Type B pancreatic cell (in vitro differentiated cells): ENCODE results near the gene SLC35F3. TPM values are rescaled to one million over a fixed set of nuclear protein-coding genes. Genes with fewer than 3 reads are reported as not detected.

Experiments
- DNase-seq: peaks from one replicate; pipeline ENCODE4 v3.0.0; 2021; ENCODE audit warnings: mixed read lengths; ENCODE audit not compliant: unreplicated experiment; ENCODE audit errors: extremely low spot score
- H3K27ac Mint-ChIP-seq: 2 replicates; pipeline ENCODE4 v1.8.0; 2021; ENCODE audit warnings: mild to moderate bottlenecking, mixed read lengths
- H3K27me3 Mint-ChIP-seq: 2 replicates; pipeline ENCODE4 v1.8.0; 2021; ENCODE audit warnings: mixed read lengths
- H3K36me3 Mint-ChIP-seq: 2 replicates; pipeline ENCODE4 v1.8.0; 2021; ENCODE audit warnings: mixed read lengths
- H3K4me1 Mint-ChIP-seq: one replicate; pipeline ENCODE4 v1.8.0; 2021; ENCODE audit warnings: mixed read lengths; ENCODE audit not compliant: unreplicated experiment
- H3K4me3 Mint-ChIP-seq: 2 replicates; pipeline ENCODE4 v1.8.0; 2021; ENCODE audit warnings: mild to moderate bottlenecking, mixed read lengths
- H3K9me3 Mint-ChIP-seq: 2 replicates; pipeline ENCODE4 v1.8.0; 2021; ENCODE audit warnings: mixed read lengths
- total RNA-seq: library from RNA; stranded (reverse); gene quantifications from 2 replicates; pipeline ENCODE4 v1.2.1, GENCODE V29; 2021; ENCODE audit warnings: low replicate concordance
- TF ChIP-seq, protein P1 (sequence below): fragments of 200-600 bp; sonication (generic); conservative IDR thresholded peaks from 2 replicates; pipeline ENCODE4 v1.5.0; 2021; ENCODE audit warnings: antibody characterized with exemption, mild to moderate bottlenecking

SLC35F3 gene
- total RNA-seq, 1 donor from 2014 or later = 2.1 TPM

DNA sequence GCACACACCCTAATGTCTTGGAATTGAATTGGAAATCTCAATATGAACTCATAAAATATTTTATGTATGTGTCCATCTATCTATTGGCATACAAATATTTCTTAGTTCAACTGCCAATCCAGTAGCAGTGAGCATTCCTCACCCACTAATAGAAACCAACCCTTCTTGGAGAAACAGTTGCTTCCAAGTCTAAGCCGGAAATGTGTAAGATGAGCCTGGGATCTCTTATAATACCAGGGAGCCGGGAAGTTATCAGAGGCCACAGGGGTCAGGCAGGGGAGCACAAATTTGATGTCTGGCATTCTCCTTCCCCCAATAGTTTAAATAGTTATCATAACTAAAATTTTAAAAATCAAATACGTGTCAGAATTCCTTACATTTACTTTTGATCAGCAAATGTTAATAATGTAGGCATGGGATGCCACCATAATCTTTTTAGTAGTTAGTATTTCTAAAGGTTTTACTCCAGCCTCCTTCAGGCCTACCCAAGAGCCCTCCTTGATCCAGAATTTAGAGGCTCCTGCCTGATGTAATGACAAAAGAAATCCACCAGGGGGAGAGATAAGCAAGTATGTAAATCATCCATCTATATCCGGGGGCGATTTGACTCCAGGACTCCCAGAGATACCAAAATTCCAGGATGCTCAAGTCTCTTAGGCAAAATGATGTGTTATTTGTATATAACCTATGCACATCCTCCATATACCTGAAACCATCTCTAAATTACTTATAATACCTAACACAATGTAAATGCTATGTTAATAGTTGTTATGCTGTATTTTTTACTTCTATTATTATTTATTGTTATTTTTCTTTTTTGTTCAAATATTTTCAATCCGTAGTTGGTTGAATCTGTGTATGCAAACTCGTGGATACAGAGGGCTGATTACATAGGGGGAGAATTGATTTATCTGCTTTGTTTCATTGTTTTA lies 250.1 kb downstream of the SLC35F3 start:
- H3K4me3 Mint-ChIP-seq = no peak overlapping the region
- H3K36me3 Mint-ChIP-seq = no peaks in the 10 kb centered on the region
- TF ChIP-seq, protein P1, sequence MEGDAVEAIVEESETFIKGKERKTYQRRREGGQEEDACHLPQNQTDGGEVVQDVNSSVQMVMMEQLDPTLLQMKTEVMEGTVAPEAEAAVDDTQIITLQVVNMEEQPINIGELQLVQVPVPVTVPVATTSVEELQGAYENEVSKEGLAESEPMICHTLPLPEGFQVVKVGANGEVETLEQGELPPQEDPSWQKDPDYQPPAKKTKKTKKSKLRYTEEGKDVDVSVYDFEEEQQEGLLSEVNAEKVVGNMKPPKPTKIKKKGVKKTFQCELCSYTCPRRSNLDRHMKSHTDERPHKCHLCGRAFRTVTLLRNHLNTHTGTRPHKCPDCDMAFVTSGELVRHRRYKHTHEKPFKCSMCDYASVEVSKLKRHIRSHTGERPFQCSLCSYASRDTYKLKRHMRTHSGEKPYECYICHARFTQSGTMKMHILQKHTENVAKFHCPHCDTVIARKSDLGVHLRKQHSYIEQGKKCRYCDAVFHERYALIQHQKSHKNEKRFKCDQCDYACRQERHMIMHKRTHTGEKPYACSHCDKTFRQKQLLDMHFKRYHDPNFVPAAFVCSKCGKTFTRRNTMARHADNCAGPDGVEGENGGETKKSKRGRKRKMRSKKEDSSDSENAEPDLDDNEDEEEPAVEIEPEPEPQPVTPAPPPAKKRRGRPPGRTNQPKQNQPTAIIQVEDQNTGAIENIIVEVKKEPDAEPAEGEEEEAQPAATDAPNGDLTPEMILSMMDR = peak; percentile 82
- DNase-seq = no peak
- H3K27ac Mint-ChIP-seq = no peak overlapping the region
- peaks cover 9% of the 10 kb centered on the region for H3K27me3 Mint-ChIP-seq
- H3K4me1 Mint-ChIP-seq = no peaks in the 10 kb centered on the region
- no peaks in the 10 kb centered on the region for H3K9me3 Mint-ChIP-seq

DNA sequence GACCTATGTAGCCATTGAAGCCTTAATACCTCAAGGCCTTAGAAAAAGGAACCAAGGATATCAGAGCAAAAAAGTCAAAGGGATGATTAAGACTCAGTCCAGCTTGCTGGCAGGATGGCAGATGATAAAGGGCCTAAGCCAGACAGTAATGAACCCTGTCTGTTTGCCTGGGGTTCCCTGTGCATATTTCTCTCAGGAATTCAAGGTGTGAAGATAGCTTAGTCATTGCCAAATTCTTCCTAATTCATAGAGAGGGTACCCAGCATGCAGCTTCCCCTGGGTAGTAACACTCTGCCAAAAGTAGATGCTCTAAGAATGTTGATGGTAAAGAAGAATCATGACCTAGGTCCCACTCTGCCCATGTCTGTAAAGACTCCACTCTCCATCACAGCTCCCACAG lies 258.2 kb downstream of the SLC35F3 start:
- Mint-ChIP-seq H3K27me3 (peaks cover 28% of the 10 kb centered on the region), H3K4me3 (no peak overlapping the region), H3K36me3 (no peaks in the 10 kb centered on the region), H3K4me1 (no peaks in the 10 kb centered on the region), H3K27ac (no peak overlapping the region), H3K9me3 (peaks cover 4% of the 10 kb centered on the region)
- DNase-seq = no peak
- TF ChIP-seq, protein P1 = no peak

DNA sequence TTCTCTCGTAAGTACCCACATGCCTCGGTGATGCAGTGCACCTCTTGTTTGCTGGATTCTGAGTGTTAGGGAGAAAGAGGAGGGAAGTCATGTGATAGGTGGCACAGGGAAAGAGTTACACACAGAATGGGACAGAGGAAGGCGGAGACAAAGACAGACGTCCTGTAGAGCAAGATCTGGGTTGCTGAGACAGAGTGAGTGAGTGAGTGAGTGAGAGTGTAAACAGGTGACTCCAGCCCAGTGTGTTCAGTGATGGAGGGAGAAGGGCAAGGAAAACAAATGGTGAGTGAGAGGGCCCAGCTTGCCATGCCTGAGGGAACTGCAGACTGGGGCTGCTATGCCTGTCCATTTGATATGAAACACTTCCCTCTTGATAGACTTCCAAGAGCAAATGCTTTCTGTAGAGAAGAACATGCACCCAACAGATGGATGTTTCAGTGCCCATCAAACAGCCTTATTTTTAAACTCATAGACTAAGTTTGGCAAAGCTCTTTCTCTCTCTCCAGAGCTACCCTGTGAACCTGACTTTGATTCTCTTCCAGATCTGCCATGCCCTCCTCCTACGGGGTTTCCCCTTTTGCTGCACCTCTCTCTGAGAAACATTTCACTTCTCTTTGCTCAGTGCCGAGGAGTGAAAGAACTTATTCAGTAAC lies 258.9 kb downstream of the SLC35F3 start:
- H3K4me3 Mint-ChIP-seq = no peak overlapping the region
- H3K36me3 Mint-ChIP-seq = no peaks in the 10 kb centered on the region
- H3K27ac Mint-ChIP-seq = no peak overlapping the region
- H3K27me3 Mint-ChIP-seq = peaks cover 31% of the 10 kb centered on the region
- no peak for DNase-seq
- no peaks in the 10 kb centered on the region for H3K4me1 Mint-ChIP-seq
- H3K9me3 Mint-ChIP-seq = peaks cover 4% of the 10 kb centered on the region
- TF ChIP-seq, protein P1 = no peak

DNA sequence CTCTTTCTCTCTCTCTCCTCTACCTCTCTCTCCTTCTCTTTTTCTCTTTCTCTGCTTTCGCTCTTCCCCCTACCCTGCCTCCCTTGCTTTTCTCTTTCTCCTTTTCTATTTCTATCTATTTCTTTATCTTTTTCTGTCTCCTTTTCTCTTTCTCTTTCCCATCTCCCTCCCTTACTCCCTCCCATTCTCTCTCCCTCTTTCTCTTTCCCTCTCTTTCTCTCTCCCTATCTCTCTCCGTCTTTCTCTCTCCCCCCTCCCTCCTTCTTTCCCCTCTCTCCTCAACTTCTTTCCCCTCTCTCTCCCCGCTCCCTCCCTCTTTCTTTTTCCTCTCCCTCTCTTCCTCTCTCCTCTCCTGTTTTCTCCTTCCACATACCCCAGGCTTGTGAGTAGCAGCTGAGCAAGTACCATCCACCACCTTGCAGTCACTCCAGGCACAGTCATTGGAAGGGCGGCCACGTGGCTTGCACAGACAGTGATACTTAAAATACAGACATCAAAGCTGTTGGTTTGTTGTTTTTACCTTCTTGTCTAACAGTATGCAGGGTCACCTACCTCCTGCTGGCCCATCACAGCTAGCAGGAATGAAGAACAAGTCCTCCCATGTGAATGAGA lies 259.7 kb downstream of the SLC35F3 start:
- Mint-ChIP-seq H3K4me1 (no peaks in the 10 kb centered on the region), H3K27me3 (peaks cover 34% of the 10 kb centered on the region), H3K36me3 (no peaks in the 10 kb centered on the region), H3K4me3 (no peak overlapping the region), H3K27ac (no peak overlapping the region), H3K9me3 (peaks cover 4% of the 10 kb centered on the region)
- no peak for DNase-seq
- TF ChIP-seq, protein P1 = no peak

DNA sequence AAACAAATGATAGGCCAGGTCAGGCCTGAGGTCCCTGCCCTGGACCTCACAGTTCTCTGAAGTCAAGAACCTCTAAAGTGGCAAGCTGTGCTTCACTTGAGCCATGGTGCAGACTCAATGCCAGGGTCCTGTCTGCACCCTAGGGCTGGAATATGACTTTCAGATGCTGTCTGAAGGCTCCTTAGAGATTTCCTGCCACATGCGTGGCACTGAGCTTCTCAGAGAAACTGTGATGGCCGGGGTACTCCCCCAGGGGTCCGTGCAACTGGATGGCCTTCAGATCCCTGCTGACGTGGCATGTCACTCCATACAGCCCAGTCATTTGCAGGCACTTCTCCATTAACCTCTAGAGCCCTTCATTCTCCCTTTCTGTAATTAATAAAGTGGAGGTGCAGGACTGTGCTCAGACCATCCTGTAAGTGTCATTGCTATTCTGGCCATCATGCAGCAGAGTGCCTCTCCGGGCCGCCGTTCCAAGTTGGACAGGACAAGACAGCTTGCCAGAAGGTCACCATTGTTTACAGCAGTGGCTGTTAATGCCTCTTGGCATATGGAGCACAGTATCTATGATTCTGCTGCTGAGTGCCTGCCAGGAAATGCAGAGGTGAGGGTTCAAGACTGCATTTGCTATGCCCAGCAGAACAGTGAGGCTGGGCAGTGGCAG lies 263.7 kb downstream of the SLC35F3 start:
- H3K36me3 Mint-ChIP-seq = no peaks in the 10 kb centered on the region
- no peaks in the 10 kb centered on the region for H3K9me3 Mint-ChIP-seq
- TF ChIP-seq, protein P1 = no peak
- H3K27ac Mint-ChIP-seq = no peak overlapping the region
- H3K27me3 Mint-ChIP-seq = peaks cover 26% of the 10 kb centered on the region
- no peak overlapping the region for H3K4me3 Mint-ChIP-seq
- no peaks in the 10 kb centered on the region for H3K4me1 Mint-ChIP-seq
- DNase-seq = no peak
